SKM-1 treated with dmso at 0.1 percent for 144 hours (cell line): ENCODE measurements around the gene ABCA3.

Source experiments
- DNase-seq: peaks from one replicate; lab custom pipeline; 2025; ENCODE audit not compliant: unreplicated experiment; lab: John Stamatoyannopoulos, UW

The ABCA3 gene

DNA sequence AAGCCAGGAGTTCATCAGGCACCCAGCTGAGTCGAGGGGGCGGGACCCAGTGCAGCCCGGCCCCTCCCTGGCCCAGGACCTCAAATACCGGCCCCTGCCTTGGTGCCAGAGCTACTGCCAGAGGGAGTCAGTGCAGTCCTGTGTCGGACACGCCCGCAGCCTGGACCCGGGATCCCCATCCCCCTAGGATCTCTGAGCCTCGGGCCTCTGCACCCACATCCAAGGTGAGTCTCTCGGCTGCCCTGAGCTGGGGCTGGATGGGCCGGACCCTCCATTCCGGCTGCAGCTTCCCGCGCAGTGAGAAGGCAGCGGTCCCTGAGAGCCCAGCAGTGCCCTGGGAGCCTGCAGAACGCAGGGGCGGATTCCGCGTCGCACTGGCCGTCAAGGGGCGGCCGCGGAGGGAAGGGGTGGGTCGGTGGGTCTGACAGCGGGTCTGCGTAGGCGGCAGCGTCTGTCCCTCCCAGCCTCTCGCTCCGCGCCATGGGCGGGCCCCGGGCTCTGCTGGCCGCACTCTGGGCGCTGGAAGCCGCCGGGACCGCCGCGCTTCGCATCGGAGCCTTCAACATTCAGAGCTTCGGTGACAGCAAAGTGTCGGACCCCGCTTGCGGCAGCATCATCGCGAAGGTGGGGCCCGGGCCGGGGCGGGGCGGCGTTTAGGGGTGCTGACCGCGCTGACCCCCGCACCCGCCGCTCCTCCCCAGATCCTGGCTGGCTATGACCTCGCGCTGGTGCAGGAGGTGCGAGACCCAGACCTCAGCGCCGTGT lies 104.0 kb downstream of the ABCA3 start, which contains the start of gene DNASE1L2:
TSS of gene DNASE1L2 (plus strand) at position 108 of the 765 bp plus-strand sequence. CDS start at position 481, 373 bp downstream.
- DNase-seq, result no peak

DNA sequence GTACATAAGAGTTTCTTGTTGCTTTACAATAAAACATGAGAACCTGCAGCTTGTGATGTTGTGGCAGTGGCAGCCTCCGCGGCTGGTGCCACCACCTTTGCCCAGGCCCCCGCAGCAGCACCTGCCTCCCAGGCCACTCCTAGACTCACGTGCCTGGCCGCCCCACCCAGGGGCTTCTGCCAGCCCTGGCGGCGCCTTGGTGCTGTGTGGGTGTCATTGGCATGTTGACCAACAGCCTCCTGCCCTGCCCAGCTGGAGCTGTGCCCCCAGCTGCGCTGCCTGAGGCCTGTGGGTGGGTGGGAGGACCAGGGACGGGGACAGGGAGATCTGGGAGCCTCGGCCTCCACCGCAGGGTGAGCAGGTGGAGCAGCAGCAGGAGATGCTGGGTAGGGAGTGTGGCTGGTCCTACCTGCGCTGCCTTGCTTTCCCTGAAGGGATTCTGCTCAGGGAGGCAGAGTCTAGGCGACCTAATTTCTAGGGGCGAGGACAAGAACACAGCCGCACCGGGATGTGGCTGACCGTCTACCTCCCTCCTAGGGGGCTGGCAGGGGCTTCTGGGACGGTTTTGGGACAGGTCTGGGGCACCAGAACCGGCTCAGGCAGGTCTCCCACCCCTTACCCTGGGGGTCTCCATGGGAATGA lies 104.7 kb downstream of the ABCA3 start:
- no peak for DNase-seq

DNA sequence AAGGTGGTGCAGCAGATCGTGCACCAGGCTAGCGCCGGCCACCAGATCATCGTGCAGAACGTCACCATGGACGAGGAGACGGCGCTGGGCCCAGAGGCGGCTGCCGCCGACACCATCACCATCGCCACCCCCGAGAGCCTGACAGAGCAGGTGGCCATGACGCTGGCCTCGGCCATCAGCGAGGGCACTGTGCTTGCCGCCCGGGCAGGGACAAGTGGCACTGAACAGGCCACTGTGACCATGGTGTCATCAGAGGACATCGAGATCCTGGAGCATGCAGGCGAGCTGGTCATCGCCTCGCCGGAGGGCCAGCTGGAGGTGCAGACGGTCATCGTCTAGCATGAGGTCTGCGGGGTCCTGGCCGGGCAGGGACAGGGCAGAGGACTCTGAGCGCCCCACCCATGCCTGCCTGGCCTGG lies 105.3 kb downstream of the ABCA3 start:
- DNase-seq, result no peak

DNA sequence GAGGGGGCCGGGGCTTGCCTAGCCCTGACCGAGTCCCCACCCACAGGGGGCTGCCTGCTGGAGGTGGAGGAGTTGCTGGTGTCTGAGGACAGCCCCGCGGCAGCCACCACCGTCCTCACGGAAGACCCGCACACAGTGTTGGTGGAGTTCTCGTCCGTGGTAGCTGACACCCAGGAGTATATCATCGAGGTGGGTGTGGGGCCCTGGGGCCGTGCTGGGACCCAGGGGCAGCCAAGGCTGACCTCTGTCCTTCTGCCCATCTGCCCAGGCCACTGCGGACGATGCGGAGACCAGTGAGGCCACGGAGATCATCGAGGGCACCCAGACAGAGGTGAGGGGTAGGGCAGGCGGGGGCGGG lies 105.7 kb downstream of the ABCA3 start:
- no peak for DNase-seq

DNA sequence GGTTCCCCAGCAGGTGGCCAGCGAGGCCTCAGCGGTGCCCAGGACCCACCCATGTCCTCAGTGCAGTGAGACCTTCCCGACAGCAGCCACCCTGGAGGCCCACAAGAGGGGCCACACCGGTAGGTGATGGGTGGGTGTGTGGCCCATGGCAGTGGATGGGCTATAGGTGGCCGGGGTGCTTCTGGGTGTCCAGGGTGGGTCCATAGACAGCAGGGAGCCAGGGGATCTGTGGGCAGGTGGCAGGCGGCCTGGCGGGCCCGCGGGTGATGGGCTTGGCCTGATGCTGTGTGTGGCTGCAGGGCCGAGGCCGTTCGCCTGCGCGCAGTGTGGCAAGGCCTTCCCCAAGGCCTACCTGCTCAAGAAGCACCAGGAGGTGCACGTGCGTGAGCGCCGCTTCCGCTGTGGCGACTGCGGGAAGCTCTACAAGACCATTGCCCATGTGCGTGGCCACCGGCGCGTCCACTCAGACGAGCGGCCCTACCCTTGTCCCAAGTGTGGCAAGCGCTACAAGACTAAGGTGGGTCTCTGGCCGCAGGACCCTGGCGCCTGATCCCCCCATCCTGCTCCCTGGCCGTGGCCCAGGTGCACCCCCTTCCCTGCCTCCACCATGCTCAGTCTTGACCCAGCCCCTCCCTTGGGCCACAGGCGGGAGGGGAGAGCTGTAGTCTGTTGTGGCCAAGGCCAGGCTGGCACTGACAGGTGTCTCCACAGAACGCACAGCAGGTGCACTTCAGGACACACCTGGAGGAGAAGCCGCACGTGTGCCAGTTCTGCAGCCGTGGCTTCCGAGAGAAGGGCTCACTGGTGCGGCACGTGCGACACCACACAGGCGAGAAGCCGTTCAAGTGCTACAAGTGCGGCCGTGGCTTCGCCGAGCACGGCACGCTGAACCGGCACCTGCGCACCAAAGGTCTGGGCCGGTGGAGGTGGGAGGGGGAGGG lies 106.4 kb downstream of the ABCA3 start:
- no peak for DNase-seq

DNA sequence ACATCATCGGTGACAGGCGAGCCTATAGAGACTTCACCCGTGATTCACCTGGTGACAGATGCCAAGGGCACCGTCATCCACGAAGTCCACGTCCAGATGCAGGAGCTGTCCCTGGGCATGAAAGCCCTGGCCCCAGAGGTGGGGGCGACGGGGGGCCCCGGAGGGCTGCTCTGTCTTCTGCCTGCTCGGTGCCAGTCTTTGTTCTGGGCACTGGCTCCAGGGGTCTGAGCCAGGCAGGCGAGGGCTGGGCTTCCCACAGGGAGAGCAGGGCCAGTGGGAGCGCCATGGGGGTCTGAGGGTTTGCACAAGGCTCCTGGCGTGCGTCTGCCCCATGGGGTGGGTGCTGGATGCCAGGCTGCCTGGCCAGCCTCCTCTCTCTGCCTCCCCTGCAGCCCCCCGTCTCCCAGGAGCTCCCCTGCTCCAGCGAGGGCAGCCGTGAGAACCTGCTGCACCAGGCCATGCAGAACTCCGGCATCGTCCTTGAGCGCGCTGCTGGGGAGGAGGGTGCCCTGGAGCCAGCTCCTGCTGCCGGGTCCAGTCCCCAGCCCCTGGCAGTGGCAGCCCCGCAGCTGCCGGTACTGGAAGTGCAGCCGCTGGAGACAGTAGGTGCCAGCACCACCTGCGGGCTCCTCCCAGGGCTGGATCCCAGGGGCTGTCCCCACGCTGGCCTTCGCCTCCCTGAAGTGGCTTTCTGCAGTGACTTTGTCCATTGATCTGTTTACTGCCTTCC lies 107.3 kb downstream of the ABCA3 start:
- DNase-seq, result no peak

DNA sequence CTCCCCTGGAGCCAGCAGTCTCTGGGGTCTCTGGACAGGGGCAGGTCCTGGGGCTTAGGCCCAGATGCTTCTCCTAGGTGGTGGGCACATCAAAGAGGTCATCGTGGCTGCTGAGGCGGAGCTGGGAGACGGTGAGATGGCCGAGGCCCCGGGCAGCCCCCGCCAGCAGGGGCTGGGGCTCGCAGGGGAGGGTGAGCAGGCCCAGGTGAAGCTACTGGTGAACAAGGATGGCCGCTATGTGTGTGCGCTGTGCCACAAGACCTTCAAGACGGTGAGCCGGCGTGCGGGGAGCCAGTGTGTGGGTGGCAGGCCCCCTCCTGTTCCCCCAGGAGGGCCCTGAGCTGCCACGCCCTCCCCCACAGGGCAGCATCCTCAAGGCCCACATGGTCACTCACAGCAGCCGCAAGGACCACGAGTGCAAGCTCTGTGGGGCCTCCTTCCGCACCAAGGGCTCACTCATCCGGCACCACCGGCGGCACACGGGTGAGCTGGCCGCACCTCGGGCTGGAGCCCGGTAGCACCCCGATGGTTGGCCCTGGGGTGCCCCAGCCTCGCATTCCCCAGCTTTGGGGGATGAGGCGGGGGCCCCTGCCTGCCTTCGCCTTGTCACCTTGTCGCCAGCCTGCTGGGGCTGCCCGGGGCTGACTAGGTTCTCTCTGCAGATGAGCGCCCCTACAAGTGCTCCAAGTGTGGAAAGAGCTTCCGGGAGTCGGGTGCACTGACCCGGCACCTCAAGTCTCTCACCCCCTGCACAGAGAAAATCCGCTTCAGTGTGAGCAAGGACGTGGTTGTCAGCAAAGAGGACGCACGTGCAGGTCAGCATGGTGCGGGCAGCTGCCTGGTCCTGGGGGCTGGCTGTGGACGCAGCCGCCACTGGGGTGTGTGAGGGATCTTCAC lies 108.2 kb downstream of the ABCA3 start:
- no peak for DNase-seq

DNA sequence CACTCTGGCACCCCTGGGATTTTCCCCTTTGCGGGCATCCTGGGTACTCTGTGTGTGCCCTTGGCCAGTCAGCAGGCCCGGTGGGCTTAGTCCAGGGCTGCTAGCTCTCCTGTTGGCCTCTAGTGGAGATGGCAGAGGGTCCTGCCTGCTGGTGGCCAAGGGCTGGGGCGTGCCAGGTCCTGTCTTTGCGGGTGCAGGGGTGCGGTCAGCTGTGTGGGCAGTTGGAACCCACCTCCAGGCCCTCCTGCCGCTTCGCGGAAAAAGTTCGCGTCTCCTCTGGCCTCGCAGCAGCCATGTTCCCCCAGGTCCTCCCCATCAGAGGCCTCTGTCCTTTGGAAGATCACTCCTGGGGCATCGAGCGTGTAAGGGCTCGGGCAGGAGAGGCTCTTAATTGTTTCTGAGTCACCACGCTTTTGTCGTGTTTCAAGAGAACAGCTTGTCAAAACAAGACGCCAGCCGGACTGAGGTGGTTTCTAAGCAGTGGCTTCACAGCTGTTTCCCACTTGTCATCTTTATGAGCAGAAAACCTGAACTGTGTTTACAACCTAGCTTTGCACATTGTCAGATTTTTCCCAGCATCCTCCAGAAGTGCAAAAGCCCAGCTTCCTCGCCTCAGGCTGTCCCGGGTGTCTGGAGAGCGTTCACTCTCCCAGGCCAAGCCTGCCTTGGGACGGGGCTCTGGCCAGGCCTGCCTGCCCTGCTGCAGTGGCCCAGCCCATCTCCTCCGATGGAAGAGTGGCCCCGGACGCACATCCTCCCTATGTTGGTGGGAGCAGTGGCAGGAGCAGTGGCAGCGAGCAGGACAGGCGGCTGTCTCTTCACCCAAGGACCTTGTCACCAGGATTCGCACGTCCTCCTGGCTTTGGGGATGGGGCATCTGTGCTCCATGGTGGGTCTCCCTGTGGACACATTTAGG lies 109.3 kb downstream of the ABCA3 start:
- no peak for DNase-seq

DNA sequence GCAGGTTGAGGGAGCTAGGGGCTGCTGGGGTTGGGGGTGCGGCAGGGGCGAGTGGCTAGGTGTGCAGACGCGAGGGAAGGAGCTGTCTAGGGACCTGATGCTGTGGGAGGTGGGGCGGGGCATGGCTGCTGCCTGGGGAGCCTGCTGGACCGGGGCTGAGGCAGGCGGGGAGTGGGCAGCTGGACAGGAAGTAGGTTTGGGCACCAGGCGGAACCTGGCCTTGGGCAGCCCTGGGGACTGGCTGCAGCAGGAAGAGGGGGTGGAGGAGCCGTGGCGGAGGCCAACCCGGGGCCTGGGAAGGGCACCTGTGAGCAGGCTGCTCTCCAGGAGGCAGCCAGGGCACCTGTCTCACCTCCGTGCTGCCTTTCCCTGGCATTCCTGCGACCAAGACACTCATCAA lies 110.2 kb downstream of the ABCA3 start:
- DNase-seq, result no peak

DNA sequence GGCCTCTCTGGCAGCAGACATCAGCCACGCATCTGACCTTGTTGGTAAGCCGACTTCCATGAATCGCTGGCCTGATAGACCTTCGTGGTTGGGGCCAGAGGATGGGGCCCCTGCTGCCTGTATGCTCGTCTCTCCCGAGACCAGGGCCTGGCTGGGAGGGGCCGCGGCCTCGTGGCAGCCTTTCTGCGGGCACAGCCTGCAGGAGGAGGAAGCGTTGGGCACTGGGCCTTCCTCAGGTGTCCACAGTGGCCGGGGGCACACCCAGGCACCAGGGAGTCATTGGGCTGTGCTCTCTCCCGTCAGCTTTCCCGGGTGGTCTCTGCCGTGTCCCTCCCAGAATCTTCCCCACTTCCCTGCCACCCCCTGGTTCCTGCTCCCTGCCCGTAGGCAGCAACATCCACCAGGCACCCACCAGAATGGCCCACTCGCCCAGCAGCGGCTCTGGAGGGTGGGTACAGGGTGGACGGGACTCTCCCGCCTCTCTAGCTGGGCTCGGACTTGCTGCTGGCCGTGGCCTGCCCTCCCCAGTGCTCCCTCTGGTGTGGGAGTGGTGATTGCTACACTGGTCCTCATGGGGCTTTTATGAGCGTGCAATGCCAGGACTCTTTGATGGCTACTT lies 110.8 kb downstream of the ABCA3 start:
- DNase-seq, result no peak

DNA sequence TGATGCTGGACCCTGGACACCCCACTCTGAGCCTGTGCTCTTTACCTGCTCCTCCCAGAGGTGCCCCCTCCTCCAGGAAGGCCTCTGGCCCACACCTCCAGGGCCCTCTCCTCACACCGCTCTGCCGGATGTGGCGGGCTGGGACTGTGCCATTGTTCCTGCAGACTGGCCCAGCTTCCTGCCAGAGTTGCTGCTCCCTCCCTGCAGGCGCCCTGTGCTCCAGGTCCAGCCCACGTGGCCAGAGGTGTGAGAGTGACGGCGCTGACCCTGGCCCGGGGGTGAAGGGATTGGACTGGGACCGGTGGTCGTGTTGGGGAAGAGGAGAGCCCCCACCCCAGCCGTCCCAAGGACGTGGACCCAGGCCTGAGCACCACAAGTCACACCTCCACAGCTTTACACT lies 111.4 kb downstream of the ABCA3 start:
- DNase-seq, result no peak

DNA sequence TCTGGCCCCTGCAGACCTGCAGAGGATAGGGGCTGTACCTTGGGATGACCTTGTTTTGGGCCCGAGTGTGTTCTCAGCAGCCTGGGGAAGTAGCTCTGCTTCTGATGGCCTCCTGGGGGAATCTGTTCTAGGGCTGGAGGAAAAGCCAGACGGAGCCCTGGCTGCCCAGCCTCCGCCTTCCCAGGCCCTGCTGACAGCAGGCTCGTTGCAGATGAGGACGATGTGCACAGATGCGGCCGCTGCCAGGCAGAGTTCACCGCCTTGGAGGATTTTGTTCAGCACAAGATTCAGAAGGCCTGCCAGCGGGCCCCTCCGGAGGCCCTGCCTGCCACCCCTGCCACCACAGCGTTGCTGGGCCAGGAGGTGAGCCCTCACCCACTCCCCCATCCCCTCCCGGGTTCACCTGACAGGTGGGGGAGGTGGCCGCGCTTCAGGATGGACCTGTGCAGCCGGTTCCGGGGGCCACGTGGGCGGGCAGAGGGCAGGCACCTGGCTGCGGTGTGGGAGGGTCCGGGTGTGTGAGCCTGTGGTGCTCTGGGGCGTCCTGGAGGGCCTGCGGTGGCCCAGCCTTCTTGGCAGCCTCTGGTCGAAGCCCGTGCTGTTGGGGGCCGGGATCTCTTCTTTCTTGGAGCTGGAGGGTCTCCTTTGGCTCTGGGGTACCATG lies 112.2 kb downstream of the ABCA3 start:
- no peak for DNase-seq

DNA sequence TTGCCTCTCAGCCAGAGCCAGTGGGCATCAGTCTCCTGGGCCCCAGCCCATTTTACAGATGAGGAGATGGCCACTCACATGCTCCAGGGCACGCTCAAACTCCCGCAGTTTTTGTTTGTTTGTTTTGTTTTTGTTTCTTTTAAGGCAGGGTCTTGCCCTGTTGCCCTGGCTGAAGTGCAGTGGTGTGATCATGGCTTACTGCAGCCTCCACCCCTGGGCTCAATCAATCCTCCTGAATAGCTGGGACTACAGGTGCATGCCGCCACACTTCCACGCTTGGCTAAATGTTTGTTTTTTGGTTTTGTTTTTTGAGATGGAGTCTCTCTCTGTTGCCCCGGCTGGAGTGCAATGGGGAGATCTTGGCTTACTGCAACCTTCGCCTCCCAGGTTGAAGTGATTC lies 113.6 kb downstream of the ABCA3 start:
- no peak for DNase-seq

DNA sequence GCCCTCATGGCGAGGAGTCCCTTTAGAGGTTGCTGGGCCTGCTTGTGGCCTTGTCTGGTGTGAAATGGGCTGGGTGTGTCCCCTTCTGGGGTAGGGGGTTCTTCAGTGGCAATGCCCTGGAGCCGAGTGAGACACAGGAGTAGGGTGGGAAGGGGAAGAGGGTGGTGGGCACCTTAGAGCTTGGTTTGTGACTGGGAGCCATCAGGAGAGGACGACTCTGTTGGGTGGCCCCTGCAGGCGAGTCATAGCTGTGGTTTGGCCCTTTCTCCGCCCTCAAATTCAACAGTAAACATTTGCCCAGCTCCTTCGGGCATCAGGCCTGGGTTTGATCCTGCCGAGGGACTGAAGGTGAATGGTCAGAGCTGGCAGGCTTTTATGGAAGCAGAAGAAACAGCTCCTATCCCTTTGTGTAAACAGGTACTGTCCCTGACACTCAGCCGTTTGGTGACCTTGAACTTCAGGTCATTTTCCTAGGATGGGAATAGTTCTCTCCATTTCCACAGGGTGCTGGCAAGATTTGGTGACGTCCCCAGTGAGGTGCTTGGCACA lies 114.2 kb downstream of the ABCA3 start:
- no peak for DNase-seq
